Loucy (cell line): ENCODE data around the gene CETN1.

Source experiments
- H2AFZ ChIP-seq: fragments of 200-600 bp; sonication (generic); 2 replicates; pipeline ENCODE4 v1.6.0; 2016; ENCODE audit warnings: antibody characterized with exemption, mild to moderate bottlenecking, low read length, moderate library complexity
- H3F3A ChIP-seq: fragments of 200-600 bp; 2 replicates; pipeline ENCODE4 v1.6.0; 2016; ENCODE audit warnings: antibody characterized with exemption, low read depth, mild to moderate bottlenecking
- H3K27me3 ChIP-seq: fragments of 200-600 bp; sonication (generic); 2 replicates; pipeline ENCODE4 v1.6.1; 2014; ENCODE audit warnings: low read length, mild to moderate bottlenecking; ENCODE audit not compliant: insufficient read depth, poor library complexity, severe bottlenecking
- H3K36me3 ChIP-seq: fragments of 200-600 bp; sonication (generic); 2 replicates; pipeline ENCODE4 v1.6.1; 2016; ENCODE audit warnings: low read length; ENCODE audit not compliant: insufficient read depth
- H3K4me1 ChIP-seq: fragments of 200-600 bp; sonication (generic); 2 replicates; pipeline ENCODE4 v1.5.1; 2014; ENCODE audit warnings: low read length, mild to moderate bottlenecking; ENCODE audit not compliant: insufficient read depth, poor library complexity, severe bottlenecking
- H3K4me2 ChIP-seq: fragments of 200-600 bp; sonication (generic); 2 replicates; pipeline ENCODE4 v1.6.0; 2014; ENCODE audit warnings: antibody characterized with exemption, low read length, low read depth, mild to moderate bottlenecking; ENCODE audit not compliant: poor library complexity, severe bottlenecking
- H3K4me3 ChIP-seq: fragments of 200-600 bp; sonication (generic); 2 replicates; pipeline ENCODE4 v1.5.1; 2014; ENCODE audit warnings: low read length, mild to moderate bottlenecking, mixed read lengths; ENCODE audit not compliant: poor library complexity, severe bottlenecking
- H3K79me2 ChIP-seq: fragments of 200-600 bp; sonication (generic); 2 replicates; pipeline ENCODE4 v1.6.1; 2014; ENCODE audit warnings: low read length; ENCODE audit not compliant: insufficient read depth
- H3K9ac ChIP-seq: fragments of 200-600 bp; sonication (generic); 2 replicates; pipeline ENCODE4 v1.6.0; 2014; ENCODE audit warnings: mild to moderate bottlenecking, low read depth, low read length, moderate library complexity; ENCODE audit not compliant: poor library complexity, severe bottlenecking
- H3K9me2 ChIP-seq: fragments of 200-600 bp; sonication (generic); replicated peaks from 2 replicates; pipeline ENCODE4 v1.6.1; 2016; ENCODE audit warnings: low read depth, low read length, mixed read lengths
- H3K9me3 ChIP-seq: fragments of 200-600 bp; sonication (generic); 2 replicates; pipeline ENCODE4 v1.6.1; 2014; ENCODE audit warnings: mild to moderate bottlenecking, antibody characterized with exemption, low read length, low read depth; ENCODE audit not compliant: insufficient read depth
- H4K20me1 ChIP-seq: fragments of 200-600 bp; sonication (generic); 2 replicates; pipeline ENCODE4 v1.6.0; 2014; ENCODE audit warnings: antibody characterized with exemption, low read length, mild to moderate bottlenecking; ENCODE audit not compliant: insufficient read depth, poor library complexity, severe bottlenecking
- EZH2phosphoT487 ChIP-seq: fragments of 200-600 bp; IDR thresholded peaks from 2 replicates; pipeline ENCODE4 v1.6.1; 2018; ENCODE audit warnings: antibody characterized with exemption, mild to moderate bottlenecking, moderate library complexity, borderline replicate concordance
- TF ChIP-seq, protein P1 (sequence below): fragments of 200-600 bp; sonication (generic); conservative IDR thresholded peaks from 2 replicates; pipeline ENCODE4 v1.5.1; 2014; ENCODE audit warnings: mild to moderate bottlenecking, antibody characterized with exemption, low read length

Gene CETN1

DNA sequence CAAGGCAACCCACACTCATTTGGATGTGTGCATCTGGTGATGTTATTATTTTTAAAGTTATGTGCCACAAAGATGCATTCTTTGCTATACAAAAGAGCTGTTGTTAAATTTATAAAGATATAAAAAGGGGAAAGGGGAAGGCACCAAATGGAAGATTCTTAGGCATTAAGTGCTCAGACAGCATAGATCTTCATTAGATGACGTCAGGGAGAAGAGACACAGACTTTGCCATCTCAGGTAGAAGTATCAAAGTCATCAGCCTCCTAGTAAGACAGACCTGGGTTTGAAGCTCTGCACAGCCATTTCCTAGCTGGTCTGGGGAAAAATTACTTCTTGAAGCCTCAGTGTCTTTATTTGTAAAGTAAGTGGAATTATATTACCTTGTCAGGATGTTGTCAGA lies 15.4 kb downstream of the CETN1 start:
- Histone ChIP-seq H3K27me3 (no peaks in the 10 kb centered on the region), H4K20me1 (no peaks in the 10 kb centered on the region), H3K9me3 (peaks cover 9% of the 10 kb centered on the region; the same call in 1 of the 2 replicates), H3F3A (no peaks in the 10 kb centered on the region), H3K4me2 (no peak overlapping the region), H3K4me1 (no peaks in the 10 kb centered on the region), H3K9me2 (no peaks in the 10 kb centered on the region), H3K4me3 (no peak overlapping the region), H3K79me2 (no peaks in the 10 kb centered on the region), H3K9ac (no peak overlapping the region), H2AFZ (no peak overlapping the region), H3K36me3 (no peaks in the 10 kb centered on the region)
- no peak for TF ChIP-seq EZH2phosphoT487

DNA sequence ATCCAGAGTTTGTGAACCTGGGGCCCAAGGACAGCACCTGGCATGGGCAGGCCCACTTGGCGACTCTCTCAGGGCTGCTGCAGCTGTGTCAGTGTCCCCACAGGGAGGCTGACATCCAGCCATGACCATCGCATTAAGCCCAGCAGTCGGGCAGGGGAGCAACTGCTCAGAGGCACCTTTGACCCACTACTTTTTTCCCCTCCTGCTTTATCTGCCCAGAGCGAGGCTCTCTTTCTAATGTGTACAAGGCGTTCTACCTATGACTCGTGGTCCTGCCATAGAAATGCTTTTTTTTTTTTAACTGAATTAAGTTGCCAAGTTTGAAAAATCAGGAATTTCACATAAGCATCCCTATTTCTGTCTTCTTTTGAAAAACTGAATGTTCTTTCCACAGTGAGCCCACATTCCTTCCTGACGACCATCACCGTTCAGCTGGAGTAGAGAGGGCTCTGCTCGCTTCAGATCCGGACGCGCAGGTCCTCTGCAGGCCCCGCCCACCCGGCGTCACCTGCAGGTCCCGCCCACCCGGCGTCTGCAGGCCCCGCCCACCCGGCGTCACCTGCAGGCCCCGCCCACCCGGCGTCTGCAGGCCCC lies 16.2 kb downstream of the CETN1 start:
- Histone ChIP-seq H3K36me3 (no peaks in the 10 kb centered on the region), H4K20me1 (no peaks in the 10 kb centered on the region), H3F3A (no peaks in the 10 kb centered on the region), H2AFZ (no peak overlapping the region), H3K79me2 (no peaks in the 10 kb centered on the region), H3K4me2 (no peak overlapping the region), H3K27me3 (no peaks in the 10 kb centered on the region), H3K9ac (no peak overlapping the region), H3K4me3 (no peak overlapping the region), H3K9me2 (no peaks in the 10 kb centered on the region), H3K9me3 (peaks cover 6% of the 10 kb centered on the region; the same call in 1 of the 2 replicates), H3K4me1 (no peaks in the 10 kb centered on the region)
- TF ChIP-seq EZH2phosphoT487, result no peak
- TF ChIP-seq, protein P1, sequence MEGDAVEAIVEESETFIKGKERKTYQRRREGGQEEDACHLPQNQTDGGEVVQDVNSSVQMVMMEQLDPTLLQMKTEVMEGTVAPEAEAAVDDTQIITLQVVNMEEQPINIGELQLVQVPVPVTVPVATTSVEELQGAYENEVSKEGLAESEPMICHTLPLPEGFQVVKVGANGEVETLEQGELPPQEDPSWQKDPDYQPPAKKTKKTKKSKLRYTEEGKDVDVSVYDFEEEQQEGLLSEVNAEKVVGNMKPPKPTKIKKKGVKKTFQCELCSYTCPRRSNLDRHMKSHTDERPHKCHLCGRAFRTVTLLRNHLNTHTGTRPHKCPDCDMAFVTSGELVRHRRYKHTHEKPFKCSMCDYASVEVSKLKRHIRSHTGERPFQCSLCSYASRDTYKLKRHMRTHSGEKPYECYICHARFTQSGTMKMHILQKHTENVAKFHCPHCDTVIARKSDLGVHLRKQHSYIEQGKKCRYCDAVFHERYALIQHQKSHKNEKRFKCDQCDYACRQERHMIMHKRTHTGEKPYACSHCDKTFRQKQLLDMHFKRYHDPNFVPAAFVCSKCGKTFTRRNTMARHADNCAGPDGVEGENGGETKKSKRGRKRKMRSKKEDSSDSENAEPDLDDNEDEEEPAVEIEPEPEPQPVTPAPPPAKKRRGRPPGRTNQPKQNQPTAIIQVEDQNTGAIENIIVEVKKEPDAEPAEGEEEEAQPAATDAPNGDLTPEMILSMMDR, result no peak

- Histone ChIP-seq H3K9me3 (0 out of 2 replicates have a peak, but pooled peaks cover 6% of the 10 kb centered on the region), H3K79me2 (no peaks in the 10 kb centered on the region), H3K36me3 (no peaks in the 10 kb centered on the region), H3K27me3 (no peaks in the 10 kb centered on the region), H3K9ac (no peak overlapping the region), H3K4me1 (no peaks in the 10 kb centered on the region), H2AFZ (no peak overlapping the region), H3K4me3 (no peak overlapping the region), H3F3A (no peaks in the 10 kb centered on the region), H4K20me1 (no peaks in the 10 kb centered on the region), H3K4me2 (no peak overlapping the region), H3K9me2 (no peaks in the 10 kb centered on the region)
- TF ChIP-seq EZH2phosphoT487, result no peak
- TF ChIP-seq, protein P1, result no peak
Measured at GRCh38 chr18:598124-598589, 18.0 kb downstream of the CETN1 start.

GRCh38 chr18:600107-600506 lies 19.9 kb downstream of the CETN1 start:
- TF ChIP-seq EZH2phosphoT487, result no peak
- no peaks in the 10 kb centered on the region for H3F3A ChIP-seq

More at GRCh38 chr18:600107-600506, 19.9 kb downstream of the CETN1 start:
- H3K4me2 ChIP-seq, result no peak overlapping the region
- no peaks in the 10 kb centered on the region for H3K27me3 ChIP-seq
- no peak overlapping the region for H2AFZ ChIP-seq
- no peaks in the 10 kb centered on the region for H3K79me2 ChIP-seq
- no peaks in the 10 kb centered on the region; the same call in 1 of the 2 replicates for H3K9me3 ChIP-seq
- no peak overlapping the region for H3K9ac ChIP-seq
- H3K9me2 ChIP-seq, result no peaks in the 10 kb centered on the region
- no peak overlapping the region for H3K4me3 ChIP-seq
- H4K20me1 ChIP-seq, result no peaks in the 10 kb centered on the region
- no peaks in the 10 kb centered on the region for H3K36me3 ChIP-seq
- H3K4me1 ChIP-seq, result no peaks in the 10 kb centered on the region
